ENCODE data around the gene IL20RB. TPM values are rescaled to one million over a fixed set of nuclear protein-coding genes. Genes with fewer than 3 reads are reported as not detected.
A peak's percentile ranks its signal among the peaks of the same experiment; 100 is the strongest.

Gene IL20RB
- 0.72 TPM for polyA plus RNA-seq
- long read RNA-seq, donor 1: 0 reads
- long read RNA-seq, donor 2: 0 reads
- long read RNA-seq, donor 3: 0 reads
- long read RNA-seq, donor 4: 0 reads
- long read RNA-seq, donor 5: 0 reads
- long read RNA-seq, donor 6: 0 reads
- long read RNA-seq, donor 7: 0 reads
- long read RNA-seq, donor 8: 0 reads
- long read RNA-seq, donor 9: 0 reads
- long read RNA-seq, donor 10: 0 reads
- long read RNA-seq, donor 11: 0 reads

- no peaks in the 10 kb centered on the region for H3K27me3 ChIP-seq (ENCODE audit: control insufficient read depth, insufficient read depth, low read length)
- WGBS (ENCODE audit: insufficient coverage, low lambda C conversion rate): no CpG with 5 or more reads among the region's 7 CpGs
- DNase-seq: no peak
These were observed at the start of gene IL20RB for GRCh38 chr3:136957751-136958288. Gene IL20RB (plus strand): TSS chr3:136957983. CDS start chr3:136958114, 131 bp downstream.

GRCh38 chr3:136908297-136908696 is 49.5 kb upstream of the IL20RB start:
- Histone ChIP-seq H3K27me3 (ENCODE audit: control insufficient read depth, insufficient read depth, low read length) (no peaks in the 10 kb centered on the region), H3K27ac (ENCODE audit: low read length) (no peak overlapping the region), H3K4me3 (ENCODE audit: low read length) (no peak overlapping the region), H3K36me3 (ENCODE audit: control insufficient read depth, insufficient read depth, low read length) (peaks cover 7% of the 10 kb centered on the region), H3K9me3 (ENCODE audit: control insufficient read depth, low read depth, low read length) (peaks cover 58% of the 10 kb centered on the region), H3K4me1 (ENCODE audit: control insufficient read depth, insufficient read depth, low read length) (no peaks in the 10 kb centered on the region)
- no peak for DNase-seq
- WGBS (ENCODE audit: insufficient coverage, low lambda C conversion rate): 80% methylated on average over 1 of the region's 2 CpGs

More at GRCh38 chr3:136957751-136958288, at the start of gene IL20RB:
- H3K36me3 ChIP-seq (ENCODE audit: control insufficient read depth, insufficient read depth, low read length): no peaks in the 10 kb centered on the region
- no peaks in the 10 kb centered on the region for H3K9me3 ChIP-seq (ENCODE audit: control insufficient read depth, low read depth, low read length)
- peaks cover 17% of the 10 kb centered on the region for H3K4me1 ChIP-seq (ENCODE audit: control insufficient read depth, insufficient read depth, low read length)
- H3K27ac ChIP-seq (ENCODE audit: low read length): peak within 1 kb of the TSS; percentile 63
- H3K4me3 ChIP-seq (ENCODE audit: low read length): no peak within 1 kb of the TSS

GRCh38 chr3:136909187-136909586 is 48.6 kb upstream of the IL20RB start:
- H3K9me3 ChIP-seq (ENCODE audit: control insufficient read depth, low read depth, low read length): peaks cover 55% of the 10 kb centered on the region
- no peak overlapping the region for H3K4me3 ChIP-seq (ENCODE audit: low read length)
- 100% methylated on average over 1 of the region's 4 CpGs for WGBS (ENCODE audit: insufficient coverage, low lambda C conversion rate)
- H3K27me3 ChIP-seq (ENCODE audit: control insufficient read depth, insufficient read depth, low read length): no peaks in the 10 kb centered on the region
- peaks cover 7% of the 10 kb centered on the region for H3K36me3 ChIP-seq (ENCODE audit: control insufficient read depth, insufficient read depth, low read length)
- H3K27ac ChIP-seq (ENCODE audit: low read length): no peak overlapping the region
- no peak for DNase-seq
- H3K4me1 ChIP-seq (ENCODE audit: control insufficient read depth, insufficient read depth, low read length): no peaks in the 10 kb centered on the region

GRCh38 chr3:136910697-136911096 is 47.1 kb upstream of the IL20RB start:
- no peak overlapping the region for H3K27ac ChIP-seq (ENCODE audit: low read length)
- H3K9me3 ChIP-seq (ENCODE audit: control insufficient read depth, low read depth, low read length): peaks cover 40% of the 10 kb centered on the region
- no peak for DNase-seq
- H3K36me3 ChIP-seq (ENCODE audit: control insufficient read depth, insufficient read depth, low read length): peaks cover 7% of the 10 kb centered on the region
- whole genome bisulfite sequencing (ENCODE audit: insufficient coverage, low lambda C conversion rate): no CpG with 5 or more reads among the region's 2 CpGs
- no peaks in the 10 kb centered on the region for H3K4me1 ChIP-seq (ENCODE audit: control insufficient read depth, insufficient read depth, low read length)
- H3K27me3 ChIP-seq (ENCODE audit: control insufficient read depth, insufficient read depth, low read length): no peaks in the 10 kb centered on the region
- no peak overlapping the region for H3K4me3 ChIP-seq (ENCODE audit: low read length)

- no CpG with 5 or more reads among the region's 1 CpG for WGBS (ENCODE audit: insufficient coverage, low lambda C conversion rate)
- Histone ChIP-seq H3K4me3 (ENCODE audit: low read length) (no peak overlapping the region), H3K27me3 (ENCODE audit: control insufficient read depth, insufficient read depth, low read length) (no peaks in the 10 kb centered on the region), H3K27ac (ENCODE audit: low read length) (no peak overlapping the region), H3K36me3 (ENCODE audit: control insufficient read depth, insufficient read depth, low read length) (no peaks in the 10 kb centered on the region), H3K4me1 (ENCODE audit: control insufficient read depth, insufficient read depth, low read length) (no peaks in the 10 kb centered on the region), H3K9me3 (ENCODE audit: control insufficient read depth, low read depth, low read length) (peaks cover 23% of the 10 kb centered on the region)
- no peak for DNase-seq
These were observed 44.6 kb upstream of the IL20RB start for GRCh38 chr3:136913168-136913567.

- Histone ChIP-seq H3K4me1 (ENCODE audit: control insufficient read depth, insufficient read depth, low read length) (no peaks in the 10 kb centered on the region), H3K36me3 (ENCODE audit: control insufficient read depth, insufficient read depth, low read length) (no peaks in the 10 kb centered on the region), H3K27me3 (ENCODE audit: control insufficient read depth, insufficient read depth, low read length) (no peaks in the 10 kb centered on the region), H3K27ac (ENCODE audit: low read length) (no peak overlapping the region), H3K9me3 (ENCODE audit: control insufficient read depth, low read depth, low read length) (peaks cover 23% of the 10 kb centered on the region), H3K4me3 (ENCODE audit: low read length) (no peak overlapping the region)
- 100% methylated on average over 1 of the region's 3 CpGs for WGBS (ENCODE audit: insufficient coverage, low lambda C conversion rate)
- DNase-seq: no peak
These were observed 43.0 kb upstream of the IL20RB start for GRCh38 chr3:136914739-136915138.

- DNase-seq: no peak
- no peaks in the 10 kb centered on the region for H3K27me3 ChIP-seq (ENCODE audit: control insufficient read depth, insufficient read depth, low read length)
- 60% methylated on average over 1 of the region's 1 CpG for WGBS (ENCODE audit: insufficient coverage, low lambda C conversion rate)
- no peaks in the 10 kb centered on the region for H3K4me1 ChIP-seq (ENCODE audit: control insufficient read depth, insufficient read depth, low read length)
- H3K36me3 ChIP-seq (ENCODE audit: control insufficient read depth, insufficient read depth, low read length): no peaks in the 10 kb centered on the region
- peaks cover 23% of the 10 kb centered on the region for H3K9me3 ChIP-seq (ENCODE audit: control insufficient read depth, low read depth, low read length)
- H3K27ac ChIP-seq (ENCODE audit: low read length): no peak overlapping the region
- H3K4me3 ChIP-seq (ENCODE audit: low read length): no peak overlapping the region
These were observed 41.6 kb upstream of the IL20RB start for GRCh38 chr3:136916223-136916622.

- no peak overlapping the region for H3K27ac ChIP-seq (ENCODE audit: low read length)
- DNase-seq: no peak
- WGBS (ENCODE audit: insufficient coverage, low lambda C conversion rate): no CpG with 5 or more reads among the region's 1 CpG
These were observed 37.8 kb upstream of the IL20RB start for GRCh38 chr3:136919799-136920580.

GRCh38 chr3:136920904-136921611 is 36.7 kb upstream of the IL20RB start:
- no peaks in the 10 kb centered on the region for H3K27me3 ChIP-seq (ENCODE audit: control insufficient read depth, insufficient read depth, low read length)
- 85% methylated on average over 2 of the region's 4 CpGs for WGBS (ENCODE audit: insufficient coverage, low lambda C conversion rate)
- no peaks in the 10 kb centered on the region for H3K36me3 ChIP-seq (ENCODE audit: control insufficient read depth, insufficient read depth, low read length)
- H3K4me1 ChIP-seq (ENCODE audit: control insufficient read depth, insufficient read depth, low read length): no peaks in the 10 kb centered on the region
- no peak overlapping the region for H3K27ac ChIP-seq (ENCODE audit: low read length)
- peaks cover 3% of the 10 kb centered on the region for H3K9me3 ChIP-seq (ENCODE audit: control insufficient read depth, low read depth, low read length)
- DNase-seq: no peak
- no peak overlapping the region for H3K4me3 ChIP-seq (ENCODE audit: low read length)

More at GRCh38 chr3:136919799-136920580, 37.8 kb upstream of the IL20RB start:
- Histone ChIP-seq H3K4me3 (ENCODE audit: low read length) (no peak overlapping the region), H3K27me3 (ENCODE audit: control insufficient read depth, insufficient read depth, low read length) (no peaks in the 10 kb centered on the region), H3K9me3 (ENCODE audit: control insufficient read depth, low read depth, low read length) (peaks cover 3% of the 10 kb centered on the region), H3K4me1 (ENCODE audit: control insufficient read depth, insufficient read depth, low read length) (no peaks in the 10 kb centered on the region), H3K36me3 (ENCODE audit: control insufficient read depth, insufficient read depth, low read length) (no peaks in the 10 kb centered on the region)

Measured in large intestine (tissue), 12 donors.